ENCODE data around the gene NNT.
"Not testable (repeated sequence)": the region's sequence is repeated elsewhere in the genome, so short reads cannot be mapped to it uniquely, and the experiment has no call there.

The NNT gene

DNA sequence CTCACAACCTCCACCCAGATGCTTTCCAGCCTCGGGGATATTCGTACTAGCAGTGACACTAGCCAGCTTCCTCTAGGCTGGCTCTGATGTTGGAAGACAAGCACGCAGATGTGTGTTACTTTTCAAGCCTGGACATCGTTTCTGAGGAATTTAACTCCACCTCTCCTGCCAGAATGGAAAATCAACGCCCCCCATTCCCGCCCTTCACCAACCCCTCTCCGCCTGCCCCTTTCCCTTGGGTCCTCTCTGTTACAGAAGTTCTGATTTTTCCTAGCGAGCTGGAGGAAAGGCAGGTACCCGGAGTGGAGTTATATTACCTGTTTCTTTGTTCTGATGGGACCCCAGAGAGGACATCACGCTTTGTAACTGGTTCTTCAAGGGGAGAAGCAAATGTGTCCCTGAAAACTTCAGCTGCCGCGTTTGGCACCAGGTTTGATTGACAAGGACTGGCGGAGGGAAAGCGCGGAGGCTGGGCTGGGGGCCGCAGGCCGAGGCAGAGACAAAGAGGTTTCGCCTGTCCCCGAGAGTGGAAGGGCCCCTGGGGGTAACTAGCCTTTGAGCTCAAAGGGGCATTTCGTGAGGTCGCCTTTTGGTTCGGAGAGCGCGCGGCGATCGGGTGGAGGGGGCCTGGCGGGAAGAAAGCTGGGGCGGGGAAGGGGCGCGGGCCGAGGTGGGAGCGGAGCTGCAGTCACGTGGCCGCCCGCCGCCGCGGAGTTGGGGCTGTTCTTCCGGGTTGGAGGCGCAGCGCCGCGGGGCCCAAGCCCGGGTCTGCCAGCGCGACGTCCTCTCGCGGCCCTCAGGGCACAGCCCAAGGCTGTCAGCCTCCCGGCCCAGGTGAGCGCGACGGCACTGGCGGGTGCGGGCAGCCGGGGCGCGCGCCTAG lies at the start of gene NNT:
TSS of gene NNT (plus strand) at position 720 of the 883 bp plus-strand sequence. CDS start 6,016 bp downstream, outside the sequence.
- Histone ChIP-seq H3K4me1 (peaks cover 0 to 30% (median 6%) of the 10 kb centered on the region in 4 donors), H3K27me3 (no peaks in the 10 kb centered on the region), H3K9me3 (no peaks in the 10 kb centered on the region), H3K27ac (peak within 1 kb of the TSS; percentile 93 to 95), H3K36me3 (peaks cover 0 to 4% (median 0%) of the 10 kb centered on the region in 3 donors), H3K4me3 (peak within 1 kb of the TSS; percentile 76 to 93)
- intact Hi-C loops (cut with DNase I; ENCODE audit: low total_unique reads) = loop anchor here (2.0 to 10.0 kb wide), 2 partner anchors 46 to 118 kb away; partner anchors contain the start of genes PAIP1 and TMEM267
- no peak for TF ChIP-seq CTCF (IDR thresholded peaks at IDR 0.05)
- peak; percentile 78 to 86 for DNase-seq

DNA sequence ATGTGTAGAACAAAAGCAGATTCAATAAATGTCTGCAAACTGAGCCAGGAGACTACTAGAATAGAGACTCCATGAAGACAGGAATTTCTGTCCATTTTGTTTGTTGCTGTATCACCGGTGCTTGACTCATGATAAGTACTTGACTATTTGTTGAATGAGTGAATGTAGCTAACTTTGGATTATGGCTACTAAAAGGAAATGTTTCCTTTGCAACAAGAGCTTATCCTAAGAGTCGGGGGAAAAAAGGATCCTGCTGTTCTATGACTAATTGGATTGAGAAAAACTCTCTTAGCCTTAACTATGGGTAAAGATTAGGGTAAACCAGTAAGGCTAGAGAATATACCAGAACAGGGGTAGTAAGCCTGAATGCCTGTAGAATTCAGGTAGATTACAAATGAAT lies 49.6 kb upstream of the NNT start:
- Histone ChIP-seq H3K36me3 (peaks cover 4 to 36% (median 9%) of the 10 kb centered on the region in 3 donors), H3K4me3 (no peak overlapping the region), H3K4me1 (peaks cover 0 to 65% (median 24%) of the 10 kb centered on the region in 4 donors), H3K27ac (no peak overlapping the region), H3K27me3 (no peaks in the 10 kb centered on the region), H3K9me3 (no peaks in the 10 kb centered on the region)
- TF ChIP-seq CTCF (IDR thresholded peaks at IDR 0.05) = no peak
- no peak for DNase-seq
- intact Hi-C loops (cut with DNase I; ENCODE audit: low total_unique reads) = no loop called here

DNA sequence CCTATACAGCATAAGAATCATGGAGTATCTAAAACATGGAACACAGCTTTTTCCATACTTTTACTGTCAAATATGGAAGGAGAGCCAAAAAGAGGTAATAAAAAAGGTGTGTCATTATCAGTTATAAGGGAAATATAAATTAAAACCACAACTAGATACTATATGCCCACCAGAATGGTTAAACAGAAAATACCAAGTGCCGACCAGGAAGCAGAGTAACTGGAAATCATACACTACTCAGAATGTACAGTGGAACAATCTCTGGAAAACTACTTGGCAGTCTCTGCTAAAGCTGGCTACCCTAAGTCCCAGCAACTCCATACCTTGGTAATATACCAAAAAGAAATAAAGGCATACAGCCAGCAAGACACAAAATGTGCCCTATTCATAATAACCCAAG lies 48.5 kb upstream of the NNT start:
- intact Hi-C loops (cut with DNase I; ENCODE audit: low total_unique reads) = no loop called here
- no peak for DNase-seq
- Histone ChIP-seq H3K27me3 (no peaks in the 10 kb centered on the region), H3K4me3 (no peak overlapping the region), H3K27ac (peak overlapping the region in 1 of 2 donors; percentile 97), H3K9me3 (no peaks in the 10 kb centered on the region), H3K4me1 (peaks cover 0 to 59% (median 24%) of the 10 kb centered on the region in 4 donors), H3K36me3 (peaks cover 0 to 30% (median 3%) of the 10 kb centered on the region in 3 donors)
- TF ChIP-seq CTCF (IDR thresholded peaks at IDR 0.05) = no peak

GRCh38 chr5:43555895-43556606 lies 46.9 kb upstream of the NNT start:
- H3K4me3 ChIP-seq = peak overlapping the region; percentile 69 to 92
- H3K27ac ChIP-seq = peak overlapping the region; percentile 94 to 97
- no peaks in the 10 kb centered on the region for H3K9me3 ChIP-seq
- intact Hi-C loops (cut with DNase I; ENCODE audit: low total_unique reads) = loop anchor here (2.0 kb wide), 1 partner anchor 47 kb away; the partner anchor contains the start of gene NNT
- H3K4me1 ChIP-seq = peaks cover 0 to 56% (median 24%) of the 10 kb centered on the region in 4 donors
- no peaks in the 10 kb centered on the region for H3K27me3 ChIP-seq
- TF ChIP-seq CTCF (IDR thresholded peaks at IDR 0.05) = no peak
- peaks cover 0 to 16% (median 0%) of the 10 kb centered on the region in 3 donors for H3K36me3 ChIP-seq
- peak; percentile 42 to 74 for DNase-seq

- peaks cover 0 to 51% (median 24%) of the 10 kb centered on the region in 4 donors for H3K4me1 ChIP-seq
- intact Hi-C loops (cut with DNase I; ENCODE audit: low total_unique reads) = loop anchor here (2.0 kb wide), 1 partner anchor 46 kb away; the partner anchor contains the start of gene NNT
- not testable (repeated sequence) for H3K27me3 ChIP-seq, H3K9me3 ChIP-seq, DNase-seq
- H3K27ac ChIP-seq = peak overlapping the region; percentile 94 to 97
- peak overlapping the region; percentile 69 to 92 for H3K4me3 ChIP-seq
- peaks cover 0 to 11% (median 0%) of the 10 kb centered on the region in 3 donors for H3K36me3 ChIP-seq
These were observed 46.4 kb upstream of the NNT start for GRCh38 chr5:43556607-43556856.
